DOHH2 (cell line): ENCODE measurements around the gene MT4.

Experiments
- H3F3A ChIP-seq: fragments of 200-600 bp; sonication (generic), shearing (Covaris generic); 2 replicates; pipeline ENCODE4 v1.6.0; 2016; ENCODE audit warnings: antibody characterized with exemption, mild to moderate bottlenecking; ENCODE audit not compliant: control insufficient read depth, insufficient read depth
- H3K27ac ChIP-seq: fragments of 200-600 bp; sonication (generic); 2 replicates; pipeline ENCODE4 v1.5.1; 2014; ENCODE audit warnings: low read depth, mild to moderate bottlenecking, low read length, moderate library complexity
- H3K27me3 ChIP-seq: fragments of 200-600 bp; sonication (generic); 2 replicates; pipeline ENCODE4 v1.6.1; 2014; ENCODE audit warnings: mild to moderate bottlenecking, low read length, mixed read lengths; ENCODE audit not compliant: control insufficient read depth
- H3K36me3 ChIP-seq: fragments of 200-600 bp; sonication (generic); 2 replicates; pipeline ENCODE4 v1.6.1; 2014; ENCODE audit warnings: mild to moderate bottlenecking, low read length, moderate library complexity, mixed read lengths; ENCODE audit not compliant: control insufficient read depth
- H3K4me1 ChIP-seq: fragments of 200-600 bp; sonication (generic); 2 replicates; pipeline ENCODE4 v1.6.1; 2014; ENCODE audit warnings: mild to moderate bottlenecking, low read length, mixed read lengths; ENCODE audit not compliant: control insufficient read depth
- H3K4me2 ChIP-seq: fragments of 200-600 bp; sonication (generic); 2 replicates; pipeline ENCODE4 v1.6.0; 2014; ENCODE audit warnings: mild to moderate bottlenecking, low read length, moderate library complexity
- H3K4me3 ChIP-seq: fragments of 200-600 bp; sonication (generic); 2 replicates; pipeline ENCODE4 v1.5.1; 2014; ENCODE audit warnings: mild to moderate bottlenecking, low read length, mixed read lengths
- H3K79me2 ChIP-seq: fragments of 200-600 bp; sonication (generic); 2 replicates; pipeline ENCODE4 v1.6.1; 2014; ENCODE audit warnings: mild to moderate bottlenecking, low read length, mixed read lengths; ENCODE audit not compliant: control insufficient read depth
- H3K9me2 ChIP-seq: fragments of 200-600 bp; sonication (generic); replicated peaks from 2 replicates; pipeline ENCODE4 v1.6.1; 2014; ENCODE audit warnings: mild to moderate bottlenecking, low read length, mixed read lengths; ENCODE audit not compliant: control insufficient read depth
- H3K9me3 ChIP-seq: fragments of 200-600 bp; sonication (generic); 2 replicates; pipeline ENCODE4 v1.6.1; 2014; ENCODE audit warnings: antibody characterized with exemption, low read length, mixed read lengths; ENCODE audit not compliant: control insufficient read depth, insufficient read depth
- H4K20me1 ChIP-seq: fragments of 200-600 bp; sonication (generic); 2 replicates; pipeline ENCODE4 v1.6.0; 2014; ENCODE audit warnings: low read depth, mild to moderate bottlenecking, antibody characterized with exemption, low read length, moderate library complexity; ENCODE audit not compliant: control insufficient read depth, insufficient read depth
- CTCF ChIP-seq: fragments of 200-600 bp; sonication (generic); IDR thresholded peaks from one replicate; pipeline ENCODE4 v1.5.1; 2014; ENCODE audit warnings: antibody characterized with exemption, mild to moderate bottlenecking, low read depth, low read length; ENCODE audit not compliant: poor library complexity, severe bottlenecking
- EZH2phosphoT487 ChIP-seq: fragments of 200-600 bp; sonication (generic); IDR thresholded peaks from 2 replicates; pipeline ENCODE4 v1.6.1; 2017; ENCODE audit warnings: borderline replicate concordance, mild to moderate bottlenecking, antibody characterized with exemption, low read length, moderate library complexity, mixed read lengths

Gene MT4

GRCh38 chr16:56558024-56558747 is 6.7 kb upstream of the MT4 start:
- H3K4me3 ChIP-seq, result no peak overlapping the region
- H3K36me3 ChIP-seq, result no peaks in the 10 kb centered on the region
- no peak for TF ChIP-seq EZH2phosphoT487
- no peak for TF ChIP-seq CTCF
- H3K4me2 ChIP-seq, result no peak overlapping the region
- no peaks in the 10 kb centered on the region; the same call in 1 of the 2 replicates for H4K20me1 ChIP-seq
- H3K9me3 ChIP-seq, result no peaks in the 10 kb centered on the region
- no peaks in the 10 kb centered on the region for H3F3A ChIP-seq
- H3K27me3 ChIP-seq, result peaks cover 15% of the 10 kb centered on the region; the same call in 1 of the 2 replicates
- no peak overlapping the region for H3K27ac ChIP-seq
- no peaks in the 10 kb centered on the region for H3K79me2 ChIP-seq
- no peaks in the 10 kb centered on the region for H3K4me1 ChIP-seq
- no peaks in the 10 kb centered on the region for H3K9me2 ChIP-seq

GRCh38 chr16:56559109-56559508 is 5.8 kb upstream of the MT4 start:
- no peaks in the 10 kb centered on the region; the same call in 1 of the 2 replicates for H4K20me1 ChIP-seq
- no peaks in the 10 kb centered on the region for H3K79me2 ChIP-seq
- H3K9me2 ChIP-seq, result no peaks in the 10 kb centered on the region
- H3K4me1 ChIP-seq, result no peaks in the 10 kb centered on the region
- no peaks in the 10 kb centered on the region for H3K36me3 ChIP-seq
- H3K4me2 ChIP-seq, result no peak overlapping the region
- TF ChIP-seq CTCF, result no peak
- H3K9me3 ChIP-seq, result no peaks in the 10 kb centered on the region
- H3K4me3 ChIP-seq, result no peak overlapping the region
- H3K27me3 ChIP-seq, result peaks cover 15% of the 10 kb centered on the region; the same call in 1 of the 2 replicates
- no peaks in the 10 kb centered on the region for H3F3A ChIP-seq
- H3K27ac ChIP-seq, result no peak overlapping the region

- Histone ChIP-seq H3K4me2 (no peak overlapping the region), H3K27ac (no peak overlapping the region), H3K4me1 (no peaks in the 10 kb centered on the region), H3K27me3 (peaks cover 8% of the 10 kb centered on the region; the same call in 1 of the 2 replicates), H3F3A (no peaks in the 10 kb centered on the region), H3K4me3 (no peak overlapping the region), H3K9me3 (no peaks in the 10 kb centered on the region), H3K36me3 (no peaks in the 10 kb centered on the region), H3K9me2 (no peaks in the 10 kb centered on the region), H3K79me2 (no peaks in the 10 kb centered on the region), H4K20me1 (no peaks in the 10 kb centered on the region)
- TF ChIP-seq CTCF, result no peak
- no peak for TF ChIP-seq EZH2phosphoT487
Observed at GRCh38 chr16:56560447-56560846, 4.4 kb upstream of the MT4 start.
